Stimulated activated naive CD8-positive, alpha-beta T cell treated with anti-CD3 and anti-CD28 coated beads, Interleukin-15, Interleukin-2, amounts not matched to agents 100 ng/mL and 50 ng/mL, for 24 hours (primary cell): Measurements from ENCODE around the gene GCDH.
A peak's percentile ranks its signal among the peaks of the same experiment; 100 is the strongest.
"Not testable (repeated sequence)": the region's sequence is repeated elsewhere in the genome, so short reads cannot be mapped to it uniquely, and the experiment has no call there.

ENCODE experiments used
- H3K27ac Mint-ChIP-seq: one replicate; pipeline ENCODE4 v1.8.0; 2021; ENCODE audit warnings: mild to moderate bottlenecking, mixed read lengths
- H3K27me3 Mint-ChIP-seq: one replicate; pipeline ENCODE4 v1.8.0; 2021; ENCODE audit warnings: mixed read lengths
- H3K36me3 Mint-ChIP-seq: one replicate; pipeline ENCODE4 v1.8.0; 2021; ENCODE audit warnings: low read depth, mixed read lengths
- H3K4me1 Mint-ChIP-seq: one replicate; pipeline ENCODE4 v1.8.0; 2021; ENCODE audit warnings: low read depth, mixed read lengths
- H3K4me3 Mint-ChIP-seq: one replicate; pipeline ENCODE4 v1.8.0; 2021; ENCODE audit warnings: mild to moderate bottlenecking, mixed read lengths
- H3K9me3 Mint-ChIP-seq: one replicate; pipeline ENCODE4 v1.8.0; 2021; ENCODE audit warnings: mixed read lengths

GCDH gene

DNA sequence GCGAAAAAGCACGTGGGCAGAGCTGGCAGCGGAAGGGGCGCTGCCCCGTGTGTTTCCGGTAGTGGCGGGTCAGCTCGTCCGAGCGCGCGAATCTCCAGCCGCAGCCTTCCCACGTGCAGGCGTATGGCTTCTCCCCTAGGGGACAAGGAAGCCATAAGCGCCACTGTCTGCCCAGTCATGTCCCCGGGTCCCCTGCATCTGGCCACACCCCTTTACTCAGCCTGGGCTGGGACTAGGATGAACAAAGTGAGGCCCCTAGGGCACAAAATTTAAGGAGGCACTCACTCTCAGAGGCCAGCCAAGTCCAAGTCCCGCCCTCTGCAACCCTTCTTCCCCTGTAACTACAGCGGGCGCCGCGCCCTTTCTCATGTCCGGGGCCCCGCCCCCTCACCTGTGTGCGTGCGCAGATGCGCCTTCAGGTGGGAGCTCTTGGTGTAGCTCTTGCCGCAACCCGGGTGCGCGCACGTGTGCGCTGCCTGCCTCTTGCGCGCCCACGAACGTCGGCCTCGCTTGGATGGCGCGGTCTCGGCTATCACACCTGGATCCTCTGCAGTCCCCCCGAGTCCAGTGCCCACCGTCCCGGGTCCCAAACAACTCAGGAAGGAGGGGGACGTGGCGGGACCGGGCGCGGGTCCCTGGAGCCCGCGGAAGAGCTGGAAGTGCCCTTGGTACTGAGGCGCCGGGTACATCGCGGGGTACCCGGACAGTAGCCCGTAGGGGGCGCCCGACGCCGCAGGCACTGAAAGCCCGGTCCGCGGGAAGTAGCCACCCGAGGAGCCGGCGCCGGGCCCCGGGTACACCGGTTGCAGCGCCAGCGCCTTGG, 5.8 kb upstream of the GCDH start:
- Mint-ChIP-seq H3K36me3 (no peaks in the 10 kb centered on the region), H3K4me1 (peaks cover 26% of the 10 kb centered on the region), H3K9me3 (no peaks in the 10 kb centered on the region), H3K27me3 (no peaks in the 10 kb centered on the region), H3K27ac (peak overlapping the region; percentile 42), H3K4me3 (peak overlapping the region; percentile 85)

DNA sequence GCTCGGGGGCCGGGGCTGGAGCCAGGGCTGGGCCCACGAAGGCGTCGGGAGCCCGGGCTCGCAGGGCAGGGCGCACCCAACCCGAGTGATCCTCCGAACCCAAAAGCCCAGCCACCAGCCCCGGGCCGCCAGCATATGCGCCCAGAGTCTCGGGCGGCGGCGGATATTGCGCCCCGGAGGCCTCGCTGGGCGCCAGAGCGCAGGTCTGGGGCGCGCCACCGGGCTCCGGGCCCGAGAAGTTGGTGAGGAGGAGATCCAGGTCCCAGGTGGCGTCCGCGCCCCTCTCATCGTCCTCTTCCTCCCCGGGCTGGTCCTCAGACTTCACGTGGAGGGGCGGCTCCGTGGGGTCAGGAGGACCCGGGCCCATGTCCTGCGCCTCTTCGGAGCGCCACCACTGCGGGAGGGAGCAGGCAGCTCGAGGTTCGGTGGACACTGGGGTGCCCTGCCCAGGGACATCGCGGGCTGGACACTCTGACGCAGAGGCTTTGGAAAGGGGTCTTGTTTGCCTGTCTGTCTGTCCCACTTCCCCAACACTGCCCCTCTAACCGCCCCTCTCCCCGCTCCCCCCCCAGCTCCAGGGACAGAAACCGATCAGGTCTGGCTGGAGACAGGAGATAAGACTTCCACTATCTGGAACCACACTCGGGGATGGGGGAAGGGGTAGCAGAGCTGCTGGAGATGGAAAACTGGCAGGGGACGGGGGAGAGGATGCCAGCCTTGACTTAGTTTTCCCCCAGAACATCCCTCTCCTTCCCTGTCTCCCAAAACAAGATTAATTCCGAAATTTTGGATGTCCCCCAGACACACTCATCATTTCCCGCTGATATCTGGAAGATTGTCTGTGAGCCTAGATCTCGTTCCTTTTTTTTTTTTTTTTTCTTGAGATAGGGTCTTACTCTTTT, 5.0 kb upstream of the GCDH start:
- Mint-ChIP-seq H3K4me1 (peaks cover 27% of the 10 kb centered on the region), H3K27me3 (no peaks in the 10 kb centered on the region), H3K27ac (peak overlapping the region; percentile 38), H3K36me3 (no peaks in the 10 kb centered on the region), H3K4me3 (peak overlapping the region; percentile 60), H3K9me3 (no peaks in the 10 kb centered on the region)

DNA sequence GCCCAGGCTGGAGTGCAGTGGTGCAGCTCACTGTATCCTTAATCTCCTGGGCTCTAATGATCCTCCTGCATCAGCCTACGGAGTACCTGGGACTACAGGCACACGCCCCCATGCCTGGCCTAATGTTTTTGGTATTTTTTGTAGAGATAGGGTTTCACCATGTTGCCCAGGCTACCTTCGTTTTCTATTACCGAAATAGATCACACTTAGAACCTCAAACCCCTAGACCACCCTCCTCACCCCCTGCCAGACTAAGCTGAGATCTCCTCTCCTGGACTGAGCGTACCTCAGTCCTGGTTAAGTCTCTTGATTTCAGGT, 4.3 kb upstream of the GCDH start:
- Mint-ChIP-seq H3K36me3 (no peaks in the 10 kb centered on the region), H3K27ac (peak overlapping the region; percentile 38), H3K9me3 (no peaks in the 10 kb centered on the region), H3K4me1 (peaks cover 31% of the 10 kb centered on the region), H3K27me3 (no peaks in the 10 kb centered on the region), H3K4me3 (peak overlapping the region; percentile 60)

DNA sequence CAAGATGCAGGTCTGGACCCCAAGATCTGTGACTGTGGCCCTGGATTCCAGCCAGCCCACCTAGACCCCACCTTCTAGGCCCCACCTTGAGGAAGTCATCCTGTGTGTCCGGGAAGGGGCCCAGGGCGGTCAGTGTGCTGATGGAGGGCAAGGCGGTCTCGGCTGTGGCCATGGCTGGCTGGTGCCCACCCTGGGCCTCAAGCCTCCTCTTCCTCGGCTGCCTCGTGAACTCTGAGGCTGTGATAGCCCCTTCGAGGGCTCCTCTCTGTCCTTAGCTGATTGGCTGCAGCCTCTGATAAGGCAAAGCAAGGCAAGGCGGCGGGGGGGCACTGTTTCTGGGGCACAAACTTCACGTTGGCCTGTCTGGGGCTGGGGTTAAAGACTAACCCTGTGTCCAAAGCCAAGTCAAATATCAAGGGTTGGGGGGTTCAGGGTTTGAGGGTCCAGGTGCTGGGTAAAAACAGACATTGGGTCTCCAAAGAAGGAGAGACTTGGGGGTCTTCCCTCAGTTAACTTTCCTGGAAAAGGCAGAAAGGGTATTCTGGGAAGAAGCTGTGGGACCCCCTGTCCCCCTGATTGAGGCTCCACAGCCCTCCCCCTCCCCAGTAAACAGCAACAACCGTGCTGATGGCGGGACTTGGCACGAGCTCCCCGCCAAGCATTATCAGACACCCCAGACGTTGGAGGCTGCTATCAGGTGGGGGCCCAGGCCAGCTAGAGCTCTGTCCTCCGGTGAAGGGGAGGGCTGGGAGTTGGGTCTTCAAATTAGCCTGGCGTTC, 3.8 kb upstream of the GCDH start, which contains the start of gene KLF1:
Gene KLF1, minus strand, starts transcription at position 233 of the 779 bp plus-strand sequence. Its CDS starts 61 bp downstream, at position 172.
- H3K36me3 Mint-ChIP-seq, result no peaks in the 10 kb centered on the region
- H3K27me3 Mint-ChIP-seq, result no peaks in the 10 kb centered on the region
- no peaks in the 10 kb centered on the region for H3K9me3 Mint-ChIP-seq
- H3K4me3 Mint-ChIP-seq, result peak within 1 kb of the TSS; percentile 60
- H3K4me1 Mint-ChIP-seq, result peaks cover 34% of the 10 kb centered on the region
- H3K27ac Mint-ChIP-seq, result peak within 1 kb of the TSS; percentile 38

DNA sequence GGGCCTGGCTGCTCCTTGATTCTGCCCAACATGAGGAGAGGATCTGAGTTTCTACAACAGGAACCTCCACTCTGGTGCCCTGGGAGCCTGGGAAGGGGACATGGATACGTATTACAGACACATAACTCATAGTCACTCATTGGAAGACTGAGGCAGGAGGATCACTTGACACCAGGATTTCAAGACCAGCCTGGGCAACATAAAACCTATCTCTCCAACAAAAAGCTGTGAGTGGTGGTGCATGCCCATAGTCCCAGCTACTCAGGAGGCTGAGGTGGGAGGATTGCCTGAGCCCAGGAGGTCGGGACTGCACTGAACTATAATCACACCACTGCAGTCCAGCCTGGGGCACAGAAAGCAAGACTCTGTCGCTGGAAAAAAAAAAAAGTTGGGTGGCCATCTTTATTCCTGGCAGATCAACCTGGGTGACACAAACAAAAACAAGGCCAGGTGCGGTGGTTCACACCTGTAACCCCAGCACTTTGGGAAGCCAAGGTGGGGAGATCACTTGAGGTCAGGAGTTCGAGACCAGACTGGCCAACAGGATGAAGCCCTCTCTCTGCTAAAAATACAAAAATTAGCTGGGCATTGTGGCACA, 2.9 kb upstream of the GCDH start:
- Mint-ChIP-seq H3K4me3 (no peak overlapping the region), H3K36me3 (peaks cover under 1% of the 10 kb centered on the region), H3K4me1 (peaks cover 31% of the 10 kb centered on the region), H3K27me3 (no peaks in the 10 kb centered on the region), H3K27ac (no peak overlapping the region), H3K9me3 (no peaks in the 10 kb centered on the region)

DNA sequence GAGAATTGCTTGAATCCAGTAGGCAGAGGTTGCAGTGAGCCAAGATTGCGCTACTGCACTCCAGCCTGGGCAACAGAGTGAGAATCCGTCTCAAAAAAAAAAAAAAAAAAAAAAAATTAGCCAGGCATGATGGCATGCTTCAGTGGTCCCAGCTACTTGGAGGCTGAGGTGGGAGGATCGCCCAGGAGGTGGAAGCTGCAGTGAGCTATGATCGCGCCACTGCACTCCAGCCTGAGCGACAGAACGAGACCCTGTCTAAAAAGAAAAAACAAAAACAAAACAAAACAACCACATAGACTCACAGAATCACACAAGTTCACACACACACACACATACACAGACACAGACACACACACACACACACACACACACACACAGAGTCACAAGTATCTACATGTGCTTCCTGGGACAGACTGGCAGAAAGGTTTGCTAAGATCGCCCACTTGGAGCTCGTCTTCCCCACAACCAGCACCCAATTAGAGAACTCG, 617 bp upstream of the GCDH start:
- Mint-ChIP-seq H3K36me3 (peaks cover 21% of the 10 kb centered on the region), H3K4me1 (peaks cover 26% of the 10 kb centered on the region), H3K27ac (peak overlapping the region; percentile 95), H3K4me3 (peak overlapping the region; percentile 99)
- not testable (repeated sequence) for H3K9me3 Mint-ChIP-seq, H3K27me3 Mint-ChIP-seq

DNA sequence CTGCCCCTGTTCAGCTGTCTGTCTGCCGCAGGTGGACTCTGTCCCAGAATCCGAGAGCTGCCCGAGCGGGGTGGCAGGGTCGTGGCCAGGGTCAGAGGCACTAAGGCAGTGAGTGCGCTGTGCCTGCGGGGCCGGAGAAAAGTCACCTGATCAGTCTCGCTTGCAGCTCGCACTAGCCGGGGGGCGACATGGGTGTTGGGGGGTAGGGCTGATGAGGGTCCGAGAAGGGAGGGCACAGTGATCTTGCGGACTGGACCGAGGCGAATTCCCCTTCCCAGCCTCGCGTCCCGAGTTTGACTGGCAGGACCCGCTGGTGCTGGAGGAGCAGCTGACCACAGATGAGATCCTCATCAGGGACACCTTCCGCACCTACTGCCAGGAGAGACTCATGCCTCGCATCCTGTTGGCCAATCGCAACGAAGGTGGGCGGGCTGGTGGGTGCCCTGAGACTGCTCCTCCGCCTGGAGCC, 627 bp downstream of the GCDH start:
- Mint-ChIP-seq H3K27ac (peak overlapping the region; percentile 95), H3K4me1 (peaks cover 25% of the 10 kb centered on the region), H3K9me3 (no peaks in the 10 kb centered on the region)

DNA sequence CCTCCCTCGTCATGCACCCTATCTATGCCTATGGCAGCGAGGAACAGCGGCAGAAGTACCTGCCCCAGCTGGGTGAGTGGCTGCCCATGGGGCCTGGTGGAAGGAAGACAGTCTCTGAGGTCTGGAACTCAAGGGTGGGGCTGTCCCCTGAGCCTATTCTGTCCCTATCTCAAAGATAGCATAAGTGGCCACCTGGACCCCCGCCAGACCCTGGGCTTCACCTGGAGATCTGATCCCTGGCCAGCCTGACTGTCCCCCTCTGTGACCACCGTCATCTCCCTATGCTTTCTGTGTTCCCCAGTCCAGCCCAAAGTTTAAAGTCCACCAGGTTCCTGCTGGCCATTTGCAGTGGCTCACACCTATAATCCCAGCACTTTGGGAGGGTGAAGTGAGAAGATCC, 2.6 kb downstream of the GCDH start:
- Mint-ChIP-seq H3K36me3 (peaks cover 26% of the 10 kb centered on the region), H3K27ac (no peak overlapping the region), H3K4me3 (no peak overlapping the region), H3K4me1 (peaks cover 25% of the 10 kb centered on the region), H3K9me3 (no peaks in the 10 kb centered on the region), H3K27me3 (no peaks in the 10 kb centered on the region)

More for the DNA sequence above, 627 bp downstream of the GCDH start:
- peak overlapping the region; percentile 99 for H3K4me3 Mint-ChIP-seq
- H3K36me3 Mint-ChIP-seq, result peaks cover 21% of the 10 kb centered on the region
- no peaks in the 10 kb centered on the region for H3K27me3 Mint-ChIP-seq

DNA sequence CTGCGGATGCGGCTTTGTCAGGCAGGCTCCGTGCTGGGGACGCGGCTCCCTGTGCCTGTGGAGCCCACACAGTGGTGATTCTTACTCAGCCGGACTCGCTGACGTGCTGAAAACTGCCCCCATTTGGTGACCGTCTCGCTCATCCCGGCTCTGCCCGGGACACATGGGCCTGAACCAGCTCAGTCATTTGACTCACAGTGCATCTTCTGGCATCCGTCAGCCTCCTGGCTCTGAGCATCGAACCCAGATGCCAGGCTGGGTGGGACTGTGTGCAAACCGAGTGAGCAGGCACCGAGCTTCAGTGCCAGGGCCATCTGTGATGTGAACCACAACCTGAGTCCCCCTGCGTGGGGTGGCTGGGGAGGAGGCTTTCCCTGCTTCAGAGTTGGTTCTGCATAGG, 5.5 kb downstream of the GCDH start:
- no peak overlapping the region for H3K4me3 Mint-ChIP-seq
- no peak overlapping the region for H3K27ac Mint-ChIP-seq
- H3K9me3 Mint-ChIP-seq, result no peaks in the 10 kb centered on the region
- H3K36me3 Mint-ChIP-seq, result peaks cover 29% of the 10 kb centered on the region
- H3K27me3 Mint-ChIP-seq, result no peaks in the 10 kb centered on the region
- H3K4me1 Mint-ChIP-seq, result peaks cover 27% of the 10 kb centered on the region

DNA sequence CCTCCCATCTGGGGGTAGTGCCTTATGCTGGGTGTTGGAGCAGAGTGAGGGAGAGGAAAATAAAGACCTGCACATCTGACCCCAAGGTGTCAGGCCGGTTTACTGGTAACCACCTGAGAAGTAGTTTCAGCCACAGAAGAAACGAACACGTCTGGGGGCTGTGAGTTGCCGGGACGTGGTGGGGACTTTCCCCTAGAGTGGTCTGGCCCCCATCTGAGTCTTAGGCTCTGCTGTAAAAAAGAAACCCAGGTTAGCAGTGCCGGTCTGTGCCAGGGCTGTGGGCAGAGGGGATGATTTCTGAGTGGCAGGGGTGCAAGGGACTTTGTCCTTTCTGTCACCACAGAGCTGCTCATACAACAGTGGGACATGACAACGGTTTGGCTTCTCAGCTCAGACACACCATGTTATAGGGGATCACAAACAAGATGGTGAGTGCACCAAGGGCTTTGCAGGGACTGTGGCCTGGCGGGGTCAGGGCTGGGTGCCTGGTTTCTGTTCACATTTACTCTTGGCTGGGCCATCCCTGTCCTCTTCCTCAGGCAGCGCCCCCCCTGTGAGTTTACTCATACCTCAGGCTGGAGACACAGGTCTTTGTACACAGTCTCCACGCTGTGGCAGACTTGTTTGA, 9.0 kb downstream of the GCDH start:
- H3K4me3 Mint-ChIP-seq, result no peak overlapping the region

DNA sequence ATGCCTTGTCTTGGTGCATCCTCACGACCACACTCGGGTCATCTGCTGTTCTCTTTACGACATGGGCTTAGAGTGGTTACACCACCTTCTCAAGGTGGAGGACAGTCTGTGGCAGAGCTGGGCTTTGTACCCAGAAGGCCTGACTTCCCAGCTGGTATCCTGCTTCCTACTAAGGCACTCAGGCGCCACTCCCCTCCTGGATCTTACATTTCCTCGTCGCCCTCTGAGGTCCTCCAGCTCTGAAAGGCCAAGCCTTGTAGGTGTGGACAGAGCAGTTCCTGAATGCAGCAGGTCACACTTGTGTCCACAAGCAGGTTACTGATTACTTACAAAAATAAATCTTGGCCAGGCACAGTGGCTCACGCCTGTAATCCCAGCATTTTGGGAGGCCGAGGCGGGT, 16.2 kb downstream of the GCDH start:
- Mint-ChIP-seq H3K27ac (no peak overlapping the region), H3K9me3 (no peaks in the 10 kb centered on the region), H3K36me3 (peaks cover under 1% of the 10 kb centered on the region), H3K4me1 (no peaks in the 10 kb centered on the region), H3K27me3 (no peaks in the 10 kb centered on the region), H3K4me3 (no peak overlapping the region)

More for the DNA sequence above, 9.0 kb downstream of the GCDH start:
- Mint-ChIP-seq H3K27me3 (no peaks in the 10 kb centered on the region), H3K36me3 (peaks cover 13% of the 10 kb centered on the region), H3K4me1 (peaks cover 16% of the 10 kb centered on the region), H3K27ac (no peak overlapping the region), H3K9me3 (no peaks in the 10 kb centered on the region)

DNA sequence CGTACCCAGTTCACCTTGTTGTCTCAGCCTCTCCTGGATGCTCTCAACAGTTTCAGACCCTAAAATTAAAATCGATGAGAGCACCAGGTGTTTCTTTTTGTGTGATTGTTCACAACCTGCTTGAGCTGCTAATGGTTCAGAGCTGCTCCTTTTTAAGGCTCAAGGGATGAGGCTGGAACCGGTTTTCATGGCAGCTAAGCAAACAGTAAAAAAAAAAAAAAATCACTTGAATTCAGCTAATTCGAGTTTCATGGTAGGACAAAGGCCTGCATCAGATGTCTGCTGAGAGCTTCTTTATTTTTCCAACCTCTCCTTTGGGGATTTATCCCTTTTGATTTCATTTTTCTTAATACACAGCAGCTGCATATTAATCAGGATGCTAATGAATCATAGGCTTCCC, 21.6 kb downstream of the GCDH start:
- Mint-ChIP-seq H3K9me3 (no peaks in the 10 kb centered on the region), H3K27me3 (no peaks in the 10 kb centered on the region), H3K4me3 (no peak overlapping the region), H3K4me1 (peaks cover 20% of the 10 kb centered on the region), H3K36me3 (no peaks in the 10 kb centered on the region), H3K27ac (no peak overlapping the region)

DNA sequence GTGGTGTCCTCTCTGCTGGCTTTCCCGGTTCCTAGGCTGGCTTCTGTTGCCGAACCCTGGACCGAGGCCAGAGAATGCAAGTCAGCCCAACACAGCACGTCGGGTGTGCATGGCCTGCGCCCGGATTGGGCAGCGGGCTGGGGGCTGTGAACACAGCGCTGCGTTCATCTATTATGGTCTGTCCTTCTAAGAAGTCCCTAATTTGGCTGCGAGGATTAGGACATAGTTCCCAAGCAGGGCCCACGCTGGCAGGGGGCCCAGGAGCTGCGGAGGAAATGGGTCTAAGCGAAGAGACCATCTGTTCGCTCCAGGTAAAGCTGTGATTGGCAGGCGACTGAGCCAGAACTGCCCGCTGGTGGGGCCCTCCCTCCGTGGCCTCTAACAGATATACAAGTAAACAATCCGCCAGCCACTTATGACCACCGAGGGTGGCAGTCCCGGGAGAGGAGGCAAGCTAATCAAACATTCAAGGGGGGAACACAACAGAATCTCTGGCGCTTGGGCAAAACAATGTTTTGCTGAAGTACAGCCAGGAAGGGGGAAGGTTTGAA, 22.1 kb downstream of the GCDH start:
- H3K4me3 Mint-ChIP-seq, result no peak overlapping the region
- no peaks in the 10 kb centered on the region for H3K9me3 Mint-ChIP-seq
- H3K4me1 Mint-ChIP-seq, result peaks cover 20% of the 10 kb centered on the region
- no peaks in the 10 kb centered on the region for H3K27me3 Mint-ChIP-seq
- no peak overlapping the region for H3K27ac Mint-ChIP-seq
- no peaks in the 10 kb centered on the region for H3K36me3 Mint-ChIP-seq
